Loucy (cell line): ENCODE results near the gene DKK3.
"Not testable (repeated sequence)": the region's sequence is repeated elsewhere in the genome, so short reads cannot be mapped to it uniquely, and the experiment has no call there.

Source experiments
- H2AFZ ChIP-seq: fragments of 200-600 bp; sonication (generic); 2 replicates; pipeline ENCODE4 v1.6.0; 2016; ENCODE audit warnings: antibody characterized with exemption, mild to moderate bottlenecking, low read length, moderate library complexity
- H3F3A ChIP-seq: fragments of 200-600 bp; 2 replicates; pipeline ENCODE4 v1.6.0; 2016; ENCODE audit warnings: antibody characterized with exemption, low read depth, mild to moderate bottlenecking
- H3K27me3 ChIP-seq: fragments of 200-600 bp; sonication (generic); 2 replicates; pipeline ENCODE4 v1.6.1; 2014; ENCODE audit warnings: low read length, mild to moderate bottlenecking; ENCODE audit not compliant: insufficient read depth, poor library complexity, severe bottlenecking
- H3K36me3 ChIP-seq: fragments of 200-600 bp; sonication (generic); 2 replicates; pipeline ENCODE4 v1.6.1; 2016; ENCODE audit warnings: low read length; ENCODE audit not compliant: insufficient read depth
- H3K4me1 ChIP-seq: fragments of 200-600 bp; sonication (generic); 2 replicates; pipeline ENCODE4 v1.5.1; 2014; ENCODE audit warnings: low read length, mild to moderate bottlenecking; ENCODE audit not compliant: insufficient read depth, poor library complexity, severe bottlenecking
- H3K4me2 ChIP-seq: fragments of 200-600 bp; sonication (generic); 2 replicates; pipeline ENCODE4 v1.6.0; 2014; ENCODE audit warnings: antibody characterized with exemption, low read length, low read depth, mild to moderate bottlenecking; ENCODE audit not compliant: poor library complexity, severe bottlenecking
- H3K4me3 ChIP-seq: fragments of 200-600 bp; sonication (generic); 2 replicates; pipeline ENCODE4 v1.5.1; 2014; ENCODE audit warnings: low read length, mild to moderate bottlenecking, mixed read lengths; ENCODE audit not compliant: poor library complexity, severe bottlenecking
- H3K79me2 ChIP-seq: fragments of 200-600 bp; sonication (generic); 2 replicates; pipeline ENCODE4 v1.6.1; 2014; ENCODE audit warnings: low read length; ENCODE audit not compliant: insufficient read depth
- H3K9ac ChIP-seq: fragments of 200-600 bp; sonication (generic); 2 replicates; pipeline ENCODE4 v1.6.0; 2014; ENCODE audit warnings: mild to moderate bottlenecking, low read depth, low read length, moderate library complexity; ENCODE audit not compliant: poor library complexity, severe bottlenecking
- H3K9me2 ChIP-seq: fragments of 200-600 bp; sonication (generic); replicated peaks from 2 replicates; pipeline ENCODE4 v1.6.1; 2016; ENCODE audit warnings: low read depth, low read length, mixed read lengths
- H3K9me3 ChIP-seq: fragments of 200-600 bp; sonication (generic); 2 replicates; pipeline ENCODE4 v1.6.1; 2014; ENCODE audit warnings: mild to moderate bottlenecking, antibody characterized with exemption, low read length, low read depth; ENCODE audit not compliant: insufficient read depth
- H4K20me1 ChIP-seq: fragments of 200-600 bp; sonication (generic); 2 replicates; pipeline ENCODE4 v1.6.0; 2014; ENCODE audit warnings: antibody characterized with exemption, low read length, mild to moderate bottlenecking; ENCODE audit not compliant: insufficient read depth, poor library complexity, severe bottlenecking
- EZH2phosphoT487 ChIP-seq: fragments of 200-600 bp; IDR thresholded peaks from 2 replicates; pipeline ENCODE4 v1.6.1; 2018; ENCODE audit warnings: antibody characterized with exemption, mild to moderate bottlenecking, moderate library complexity, borderline replicate concordance
- TF ChIP-seq, protein P1 (sequence below): fragments of 200-600 bp; sonication (generic); conservative IDR thresholded peaks from 2 replicates; pipeline ENCODE4 v1.5.1; 2014; ENCODE audit warnings: mild to moderate bottlenecking, antibody characterized with exemption, low read length

Gene DKK3

DNA sequence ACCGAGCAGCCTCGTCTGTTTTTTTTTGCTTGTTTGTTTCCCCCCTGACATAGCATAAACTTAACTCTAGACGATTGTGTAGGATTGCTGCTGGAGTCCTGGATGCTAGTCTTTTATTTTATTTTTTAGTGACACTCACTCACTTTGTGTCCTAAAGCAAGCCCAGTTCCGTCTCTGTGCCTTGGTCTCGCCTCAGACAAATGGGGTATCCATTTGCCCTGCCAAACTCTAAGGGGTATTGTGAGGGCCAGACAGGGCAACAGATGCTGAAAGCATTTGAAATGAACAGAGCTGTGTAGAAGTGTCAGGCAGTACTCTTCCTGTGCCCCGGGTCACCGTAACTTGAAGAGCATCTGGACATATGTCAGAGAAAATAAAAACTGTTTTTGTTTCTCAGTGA is 34.8 kb upstream of the DKK3 start:
- Histone ChIP-seq H3K79me2 (no peaks in the 10 kb centered on the region), H3K4me1 (peaks cover 3% of the 10 kb centered on the region), H3K4me2 (no peak overlapping the region), H3K36me3 (no peaks in the 10 kb centered on the region), H4K20me1 (no peaks in the 10 kb centered on the region), H3K9me3 (no peaks in the 10 kb centered on the region), H3K9ac (no peak overlapping the region), H3F3A (no peaks in the 10 kb centered on the region), H2AFZ (0 out of 2 replicates have a peak overlapping the region, but pooled peaks have one; percentile 17), H3K27me3 (no peaks in the 10 kb centered on the region), H3K9me2 (no peaks in the 10 kb centered on the region), H3K4me3 (no peak overlapping the region)
- TF ChIP-seq, protein P1, sequence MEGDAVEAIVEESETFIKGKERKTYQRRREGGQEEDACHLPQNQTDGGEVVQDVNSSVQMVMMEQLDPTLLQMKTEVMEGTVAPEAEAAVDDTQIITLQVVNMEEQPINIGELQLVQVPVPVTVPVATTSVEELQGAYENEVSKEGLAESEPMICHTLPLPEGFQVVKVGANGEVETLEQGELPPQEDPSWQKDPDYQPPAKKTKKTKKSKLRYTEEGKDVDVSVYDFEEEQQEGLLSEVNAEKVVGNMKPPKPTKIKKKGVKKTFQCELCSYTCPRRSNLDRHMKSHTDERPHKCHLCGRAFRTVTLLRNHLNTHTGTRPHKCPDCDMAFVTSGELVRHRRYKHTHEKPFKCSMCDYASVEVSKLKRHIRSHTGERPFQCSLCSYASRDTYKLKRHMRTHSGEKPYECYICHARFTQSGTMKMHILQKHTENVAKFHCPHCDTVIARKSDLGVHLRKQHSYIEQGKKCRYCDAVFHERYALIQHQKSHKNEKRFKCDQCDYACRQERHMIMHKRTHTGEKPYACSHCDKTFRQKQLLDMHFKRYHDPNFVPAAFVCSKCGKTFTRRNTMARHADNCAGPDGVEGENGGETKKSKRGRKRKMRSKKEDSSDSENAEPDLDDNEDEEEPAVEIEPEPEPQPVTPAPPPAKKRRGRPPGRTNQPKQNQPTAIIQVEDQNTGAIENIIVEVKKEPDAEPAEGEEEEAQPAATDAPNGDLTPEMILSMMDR = no peak
- TF ChIP-seq EZH2phosphoT487 = no peak

DNA sequence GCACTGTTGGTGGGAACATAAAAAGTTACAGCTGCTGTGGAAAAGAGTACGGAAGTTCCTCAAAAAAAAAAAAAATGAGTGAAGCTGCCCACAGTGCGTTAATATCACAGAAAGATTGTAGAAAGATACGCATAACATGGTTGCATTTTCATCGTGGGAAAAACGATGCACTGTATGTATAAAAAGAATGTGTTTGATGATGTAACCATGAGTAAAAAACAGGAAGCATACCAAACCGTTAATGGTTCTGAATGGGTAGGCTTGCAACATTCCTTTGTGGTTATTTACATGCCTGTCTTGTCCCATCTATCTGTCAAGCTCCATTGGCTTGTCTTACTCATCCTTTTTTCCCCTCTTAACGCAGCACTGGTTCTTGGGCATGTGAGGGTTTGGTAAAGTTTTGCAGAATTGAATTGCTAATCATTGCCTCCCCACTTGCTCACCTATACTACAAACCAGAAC is 33.8 kb upstream of the DKK3 start:
- Histone ChIP-seq H3K36me3 (no peaks in the 10 kb centered on the region), H3K27me3 (no peaks in the 10 kb centered on the region), H3K4me2 (no peak overlapping the region), H3K4me1 (no peaks in the 10 kb centered on the region), H2AFZ (no peak overlapping the region), H3K9ac (no peak overlapping the region), H3K9me2 (no peaks in the 10 kb centered on the region), H3K9me3 (no peaks in the 10 kb centered on the region), H4K20me1 (no peaks in the 10 kb centered on the region), H3K4me3 (no peak overlapping the region), H3K79me2 (no peaks in the 10 kb centered on the region), H3F3A (no peaks in the 10 kb centered on the region)
- TF ChIP-seq, protein P1 = no peak
- TF ChIP-seq EZH2phosphoT487 = no peak

DNA sequence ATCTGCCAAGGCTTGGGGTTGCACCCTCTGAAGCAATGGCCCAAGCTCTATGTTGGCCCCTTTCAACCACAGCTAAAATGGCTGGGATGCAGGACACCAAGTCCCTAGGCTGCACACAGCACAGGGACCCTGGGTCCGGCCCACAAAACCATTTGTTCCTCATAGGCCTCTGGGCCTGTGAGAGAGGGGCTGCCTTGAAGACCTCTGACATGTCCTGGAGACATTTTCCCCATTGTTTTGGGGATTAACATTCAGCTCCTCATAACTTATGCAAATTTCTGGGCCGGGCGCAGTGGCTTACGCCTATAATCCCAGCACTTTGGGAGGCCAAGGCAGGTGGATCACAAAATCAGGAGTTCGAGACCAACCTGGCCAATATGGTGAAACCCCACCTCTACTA is 32.3 kb upstream of the DKK3 start:
- not testable (repeated sequence) for H3K9me2 ChIP-seq

DNA sequence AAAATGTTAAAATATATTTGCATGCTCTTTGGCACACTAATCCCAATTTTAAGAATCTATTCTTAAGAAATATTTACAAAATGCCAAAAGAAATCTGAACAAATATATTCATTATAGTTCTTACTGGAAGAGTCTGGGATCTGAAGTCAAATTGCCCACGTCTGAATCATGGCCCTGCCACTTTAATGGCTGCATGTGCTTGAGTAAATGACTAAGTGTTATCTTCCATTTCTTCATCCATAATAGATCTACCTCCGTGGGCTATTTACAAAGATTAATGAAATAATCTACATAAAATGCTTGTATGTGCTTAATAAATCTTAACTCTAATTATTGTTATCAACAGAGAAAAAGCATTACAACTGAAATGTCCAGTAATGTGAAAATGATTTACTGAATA is 24.5 kb upstream of the DKK3 start:
- Histone ChIP-seq H3K79me2 (no peaks in the 10 kb centered on the region), H3K4me3 (no peak overlapping the region), H3F3A (no peaks in the 10 kb centered on the region), H3K9me2 (no peaks in the 10 kb centered on the region), H2AFZ (no peak overlapping the region), H3K9ac (no peak overlapping the region), H3K4me1 (no peaks in the 10 kb centered on the region), H3K27me3 (no peaks in the 10 kb centered on the region), H3K36me3 (no peaks in the 10 kb centered on the region), H4K20me1 (no peaks in the 10 kb centered on the region), H3K9me3 (no peaks in the 10 kb centered on the region), H3K4me2 (no peak overlapping the region)
- TF ChIP-seq, protein P1 = no peak
- no peak for TF ChIP-seq EZH2phosphoT487

More for the DNA sequence above, 32.3 kb upstream of the DKK3 start:
- H3K4me2 ChIP-seq, H3K9ac ChIP-seq, H4K20me1 ChIP-seq, H3F3A ChIP-seq, H3K4me1 ChIP-seq, H3K9me3 ChIP-seq, H3K79me2 ChIP-seq, H3K4me3 ChIP-seq, H3K36me3 ChIP-seq, H2AFZ ChIP-seq, H3K27me3 ChIP-seq: not testable (repeated sequence)
